ENCODE measurements around the gene KRT13. TPM values are rescaled to one million over a fixed set of nuclear protein-coding genes. Genes with fewer than 3 reads are reported as not detected.

KRT13 gene
- total RNA-seq, 1 donor from 2014 or later = 5.5 TPM

DNA sequence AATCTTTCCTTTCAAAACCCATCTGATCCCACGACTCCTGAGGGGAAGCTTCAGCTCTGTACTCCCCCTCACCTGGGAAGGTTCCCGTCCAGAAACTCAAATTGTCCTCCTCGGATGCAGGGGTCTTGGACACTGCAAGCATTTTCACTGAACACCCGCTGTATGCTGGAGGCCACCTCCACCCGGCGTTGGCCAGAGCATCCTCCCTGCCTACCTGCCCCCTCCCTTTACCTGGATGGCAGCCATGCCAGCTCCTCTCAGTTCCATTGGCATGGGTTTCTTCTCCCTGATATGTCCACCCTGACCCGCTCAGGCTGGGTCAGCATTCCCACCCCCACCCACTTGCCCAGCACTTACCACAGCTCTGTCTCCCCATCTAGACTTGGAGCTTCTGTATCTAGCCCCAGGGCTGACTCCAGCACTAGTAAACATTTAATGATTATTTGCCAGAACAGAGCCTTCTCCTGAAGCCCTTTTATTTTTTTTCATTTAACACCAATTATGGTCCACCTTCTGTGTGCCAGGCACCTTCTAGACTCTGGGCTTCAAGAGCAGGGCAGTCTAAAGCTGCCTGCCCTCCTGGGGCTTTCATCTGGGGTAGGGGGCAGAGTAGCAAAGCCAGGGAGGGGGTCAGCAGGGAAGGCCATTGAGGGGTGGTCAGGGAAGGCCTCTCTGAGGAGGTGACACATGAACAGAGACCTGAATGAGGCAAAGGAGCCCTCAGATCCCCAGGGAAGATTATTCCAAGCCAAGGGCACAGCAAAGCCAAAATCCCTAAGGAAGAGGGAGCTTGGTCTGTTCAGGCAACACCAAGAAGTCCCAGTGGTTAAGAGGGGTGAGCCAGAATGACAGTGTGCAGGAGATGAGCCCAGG lies 31.6 kb upstream of the KRT13 start:
- Histone ChIP-seq H3K36me3 (no peaks in the 10 kb centered on the region), H3K4me1 (no peaks in the 10 kb centered on the region), H3K9me3 (no peaks in the 10 kb centered on the region), H3K27ac (no peak overlapping the region), H3K4me3 (no peak overlapping the region), H3K27me3 (no peaks in the 10 kb centered on the region)
- intact Hi-C loops (cut with DNase I) = no loop called here
- TF ChIP-seq, protein P1, sequence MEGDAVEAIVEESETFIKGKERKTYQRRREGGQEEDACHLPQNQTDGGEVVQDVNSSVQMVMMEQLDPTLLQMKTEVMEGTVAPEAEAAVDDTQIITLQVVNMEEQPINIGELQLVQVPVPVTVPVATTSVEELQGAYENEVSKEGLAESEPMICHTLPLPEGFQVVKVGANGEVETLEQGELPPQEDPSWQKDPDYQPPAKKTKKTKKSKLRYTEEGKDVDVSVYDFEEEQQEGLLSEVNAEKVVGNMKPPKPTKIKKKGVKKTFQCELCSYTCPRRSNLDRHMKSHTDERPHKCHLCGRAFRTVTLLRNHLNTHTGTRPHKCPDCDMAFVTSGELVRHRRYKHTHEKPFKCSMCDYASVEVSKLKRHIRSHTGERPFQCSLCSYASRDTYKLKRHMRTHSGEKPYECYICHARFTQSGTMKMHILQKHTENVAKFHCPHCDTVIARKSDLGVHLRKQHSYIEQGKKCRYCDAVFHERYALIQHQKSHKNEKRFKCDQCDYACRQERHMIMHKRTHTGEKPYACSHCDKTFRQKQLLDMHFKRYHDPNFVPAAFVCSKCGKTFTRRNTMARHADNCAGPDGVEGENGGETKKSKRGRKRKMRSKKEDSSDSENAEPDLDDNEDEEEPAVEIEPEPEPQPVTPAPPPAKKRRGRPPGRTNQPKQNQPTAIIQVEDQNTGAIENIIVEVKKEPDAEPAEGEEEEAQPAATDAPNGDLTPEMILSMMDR (IDR thresholded peaks at IDR 0.05) = no peak
- DNase-seq = no peak
- no peak for ATAC-seq

DNA sequence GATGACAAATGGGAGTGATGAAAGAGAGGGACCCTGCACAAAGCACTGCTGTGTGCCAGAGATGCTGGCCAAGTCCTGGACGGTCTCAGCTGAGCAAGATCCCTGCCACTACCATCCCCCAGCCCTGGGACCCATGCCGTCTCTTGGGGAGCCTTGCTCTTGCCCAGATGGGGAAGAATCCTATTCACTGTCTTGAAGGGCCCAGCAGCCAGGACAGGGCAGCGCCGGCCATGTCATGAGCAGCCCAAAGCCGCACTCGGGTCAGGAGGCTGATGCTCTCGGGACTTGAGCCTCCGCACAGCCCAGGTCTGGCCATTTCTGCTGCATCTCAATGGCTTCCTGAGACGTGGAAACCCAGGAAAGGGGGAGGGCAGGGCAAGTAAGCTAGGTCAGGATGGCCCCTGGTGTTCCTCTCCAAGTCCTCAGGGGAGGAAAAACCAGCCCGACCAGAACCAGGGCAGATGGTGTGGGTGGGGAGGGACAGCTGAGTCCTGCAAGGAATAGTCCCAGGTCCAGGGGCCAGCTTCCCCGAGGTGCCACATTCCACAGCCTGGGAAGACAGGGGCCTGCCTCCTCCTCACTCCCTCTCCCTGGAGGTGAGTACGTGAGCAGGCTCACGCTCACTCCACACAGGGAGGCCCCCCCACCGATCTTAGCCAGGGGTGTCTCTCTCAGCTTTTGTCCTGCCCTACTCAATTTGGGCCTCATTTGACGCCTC lies 30.5 kb upstream of the KRT13 start:
- Histone ChIP-seq H3K27ac (no peak overlapping the region), H3K27me3 (no peaks in the 10 kb centered on the region), H3K4me1 (no peaks in the 10 kb centered on the region), H3K36me3 (no peaks in the 10 kb centered on the region), H3K4me3 (no peak overlapping the region), H3K9me3 (no peaks in the 10 kb centered on the region)
- peak; percentile 62 for DNase-seq
- TF ChIP-seq, protein P1 (IDR thresholded peaks at IDR 0.05) = no peak
- ATAC-seq = peak; percentile 52
- intact Hi-C loops (cut with DNase I) = no loop called here

DNA sequence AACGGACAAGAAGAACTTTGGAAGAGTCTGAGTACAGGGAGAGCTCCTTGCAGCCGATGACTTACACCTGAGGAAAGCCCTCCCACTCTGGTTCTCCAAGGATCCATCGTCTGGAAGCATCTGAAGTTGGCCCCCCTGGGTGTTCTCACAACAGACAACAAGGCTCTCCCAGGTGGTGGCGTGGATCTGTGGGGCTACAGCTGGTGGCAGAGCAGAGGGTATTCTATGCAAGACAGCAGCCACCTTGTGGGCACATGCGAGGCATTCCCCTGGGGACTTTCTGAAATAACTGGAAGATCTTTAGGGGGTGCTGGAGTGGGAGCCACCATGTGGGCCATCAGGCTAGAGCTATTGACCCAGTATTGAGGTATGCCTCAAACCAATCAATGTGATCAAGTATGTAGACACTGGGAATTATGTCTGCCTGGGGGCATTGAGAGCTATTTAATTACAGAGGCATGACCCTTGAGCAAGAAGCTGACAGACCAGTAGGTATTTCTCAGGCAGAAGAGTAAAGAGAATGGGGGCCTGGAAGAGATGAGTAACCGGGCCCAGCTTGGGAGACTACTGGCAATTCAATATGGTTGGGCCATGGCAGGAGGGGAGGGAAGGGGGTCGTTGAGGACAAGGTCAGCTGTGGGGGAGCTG lies 29.6 kb upstream of the KRT13 start:
- TF ChIP-seq, protein P1 (IDR thresholded peaks at IDR 0.05) = no peak
- Histone ChIP-seq H3K4me1 (no peaks in the 10 kb centered on the region), H3K27ac (no peak overlapping the region), H3K9me3 (no peaks in the 10 kb centered on the region), H3K4me3 (no peak overlapping the region), H3K27me3 (peaks cover 7% of the 10 kb centered on the region), H3K36me3 (no peaks in the 10 kb centered on the region)
- intact Hi-C loops (cut with DNase I) = no loop called here
- ATAC-seq (no peak), DNase-seq (peak; percentile 41)

DNA sequence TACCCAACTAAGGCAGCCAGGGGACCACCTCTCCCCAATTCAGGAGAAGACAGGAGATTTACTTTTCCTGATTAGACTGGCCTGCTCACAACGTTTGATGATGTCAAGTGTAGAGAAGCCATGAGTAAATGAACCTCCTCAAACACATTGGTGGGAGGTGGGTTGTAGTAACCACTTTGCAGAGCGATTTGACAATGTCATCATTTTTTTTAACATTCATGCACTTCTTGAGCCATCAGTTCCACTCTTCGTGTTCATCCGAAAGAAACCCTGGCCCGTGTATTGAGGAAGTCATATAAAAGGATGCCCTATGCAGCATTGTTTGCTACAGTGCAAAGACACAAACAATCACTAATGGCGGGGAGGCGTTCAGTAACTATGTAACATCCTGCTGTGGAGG lies 28.2 kb upstream of the KRT13 start:
- Histone ChIP-seq H3K27me3 (peaks cover 21% of the 10 kb centered on the region), H3K27ac (no peak overlapping the region), H3K4me3 (no peak overlapping the region), H3K4me1 (no peaks in the 10 kb centered on the region), H3K9me3 (no peaks in the 10 kb centered on the region), H3K36me3 (no peaks in the 10 kb centered on the region)
- TF ChIP-seq, protein P1 (IDR thresholded peaks at IDR 0.05) = no peak
- no peak for DNase-seq
- intact Hi-C loops (cut with DNase I) = no loop called here
- ATAC-seq = no peak

DNA sequence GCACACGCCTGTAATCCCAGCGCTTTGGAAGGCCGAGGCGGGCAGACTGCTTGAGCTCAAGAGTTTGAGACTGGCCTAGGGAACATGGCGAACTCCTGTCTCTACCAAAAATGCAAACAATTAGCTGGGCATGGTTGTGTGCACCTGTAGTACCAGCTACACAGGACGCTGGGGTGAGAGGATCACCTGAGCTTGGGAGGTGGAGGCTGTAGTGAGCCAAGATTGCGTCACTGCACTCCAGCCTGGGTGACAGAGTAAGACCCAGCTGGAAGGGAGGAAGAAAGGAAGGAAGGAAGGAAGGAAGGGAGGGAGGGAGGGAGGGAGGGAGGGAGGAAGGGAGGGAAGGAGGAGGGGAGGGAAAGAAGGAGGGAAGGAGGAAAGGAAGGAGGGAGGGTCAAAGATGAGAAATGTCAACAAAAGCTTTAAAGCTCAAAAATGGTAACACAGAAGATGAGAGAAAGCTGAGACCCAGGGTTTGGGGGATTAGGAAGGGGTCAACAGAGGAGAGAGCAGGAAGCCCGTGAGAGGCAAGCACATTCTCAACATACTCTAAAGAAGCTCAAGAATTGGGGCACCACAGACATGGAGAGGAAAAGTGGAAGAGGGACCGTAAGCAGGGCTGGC lies 27.6 kb upstream of the KRT13 start:
- TF ChIP-seq, protein P1 (IDR thresholded peaks at IDR 0.05) = no peak
- peak; percentile 32 for ATAC-seq
- Histone ChIP-seq H3K27me3 (peaks cover 27% of the 10 kb centered on the region), H3K27ac (peak overlapping the region; percentile 60), H3K36me3 (no peaks in the 10 kb centered on the region), H3K9me3 (no peaks in the 10 kb centered on the region), H3K4me3 (no peak overlapping the region), H3K4me1 (peaks cover 2% of the 10 kb centered on the region)
- intact Hi-C loops (cut with DNase I) = no loop called here
- peak; percentile 81 for DNase-seq

Measured in upper lobe of right lung (tissue), 1 donor.